Activated naive CD4-positive, alpha-beta T cell treated with anti-CD3 and anti-CD28 coated beads for 36 hours (primary cell): ENCODE results near the gene SLC32A1. TPM values are rescaled to one million over a fixed set of nuclear protein-coding genes. Genes with fewer than 3 reads are reported as not detected.

ENCODE experiments used
- CTCF ChIA-PET: fragments of 350-600 bp; sonication (Branson Sonifier 250); formaldehyde crosslinking; loops from one replicate; lab custom pipeline; 2021; ENCODE audit warnings: antibody characterized with exemption; lab: Charles Lee
- DNase-seq: peaks from one replicate; pipeline ENCODE4 v3.0.0-alpha.2; 2020
- H3K27ac Mint-ChIP-seq: one replicate; pipeline ENCODE4 v1.8.0; 2021; ENCODE audit warnings: mild to moderate bottlenecking, mixed read lengths
- H3K27me3 Mint-ChIP-seq: one replicate; pipeline ENCODE4 v1.8.0; 2021; ENCODE audit warnings: low read depth, mixed read lengths
- H3K36me3 Mint-ChIP-seq: one replicate; pipeline ENCODE4 v1.8.0; 2021; ENCODE audit warnings: low read depth, mixed read lengths
- H3K4me1 Mint-ChIP-seq: one replicate; pipeline ENCODE4 v1.8.0; 2021; ENCODE audit warnings: low read depth, mixed read lengths
- H3K4me3 Mint-ChIP-seq: one replicate; pipeline ENCODE4 v1.8.0; 2021; ENCODE audit warnings: mild to moderate bottlenecking, moderate library complexity, mixed read lengths
- H3K9me3 Mint-ChIP-seq: one replicate; pipeline ENCODE4 v1.8.0; 2021; ENCODE audit warnings: mixed read lengths
- intact Hi-C: fragments of 100-400 bp; cut with micrococcal nuclease; formaldehyde crosslinking; loops from one replicate; pipeline ENCODE4 v1.15.1; 2023
- total RNA-seq, 2 experiments: library from RNA; stranded (reverse); gene quantifications; one replicate each; pipeline ENCODE4 v1.2.3, GENCODE V29; 2021

The SLC32A1 gene
- total RNA-seq, 2 experiments from 2014 or later: not detected

GRCh38 chr20:38762174-38762573, 37.9 kb downstream of the SLC32A1 start:
- intact Hi-C loops: no loop called here
- no peaks in the 10 kb centered on the region for H3K9me3 Mint-ChIP-seq
- no peak for DNase-seq
- H3K4me1 Mint-ChIP-seq: peaks cover 21% of the 10 kb centered on the region
- no peak overlapping the region for H3K27ac Mint-ChIP-seq
- no peak overlapping the region for H3K4me3 Mint-ChIP-seq
- peaks cover 34% of the 10 kb centered on the region for H3K36me3 Mint-ChIP-seq
- CTCF ChIA-PET: interaction anchor here (1.0 to 1.9 kb wide), 2 partner anchors 10 to 131 kb away, joined by 3 to 11 read pairs; no protein-coding TSS in a partner anchor
- no peaks in the 10 kb centered on the region for H3K27me3 Mint-ChIP-seq

GRCh38 chr20:38763616-38764015, 39.3 kb downstream of the SLC32A1 start:
- Mint-ChIP-seq H3K36me3 (peaks cover 34% of the 10 kb centered on the region), H3K4me1 (peaks cover 21% of the 10 kb centered on the region), H3K4me3 (no peak overlapping the region), H3K9me3 (no peaks in the 10 kb centered on the region), H3K27me3 (no peaks in the 10 kb centered on the region), H3K27ac (no peak overlapping the region)
- CTCF ChIA-PET: interaction anchor here (1.1 to 1.8 kb wide), 2 partner anchors 12 to 116 kb away, joined by 3 to 5 read pairs; no protein-coding TSS in a partner anchor
- DNase-seq: no peak
- intact Hi-C loops: loop anchor here (2.0 kb wide), 1 partner anchor 41 kb away; the partner anchor contains the start of gene PPP1R16B

GRCh38 chr20:38764567-38765318, 40.5 kb downstream of the SLC32A1 start:
- Mint-ChIP-seq H3K36me3 (peaks cover 34% of the 10 kb centered on the region), H3K27me3 (no peaks in the 10 kb centered on the region), H3K4me3 (no peak overlapping the region), H3K27ac (peak overlapping the region; percentile 33), H3K9me3 (no peaks in the 10 kb centered on the region), H3K4me1 (peaks cover 21% of the 10 kb centered on the region)
- intact Hi-C loops: loop anchor here (2.0 kb wide), 1 partner anchor 40 kb away; the partner anchor contains the start of gene PPP1R16B
- DNase-seq: peak; percentile 80
- CTCF ChIA-PET: interaction anchor here (0.6 to 2.1 kb wide), 5 partner anchors 34 to 317 kb away, joined by 4 to 8 read pairs (median 5); no protein-coding TSS in a partner anchor

- DNase-seq: no peak
- Mint-ChIP-seq H3K36me3 (peaks cover 27% of the 10 kb centered on the region), H3K4me3 (no peak overlapping the region), H3K9me3 (no peaks in the 10 kb centered on the region), H3K27ac (no peak overlapping the region), H3K27me3 (no peaks in the 10 kb centered on the region), H3K4me1 (peaks cover 21% of the 10 kb centered on the region)
- CTCF ChIA-PET: interaction anchor here (1.0 to 2.1 kb wide), 3 partner anchors 13 to 128 kb away, joined by 3 to 8 read pairs (median 6); no protein-coding TSS in a partner anchor
- intact Hi-C loops: no loop called here
These were observed 41.8 kb downstream of the SLC32A1 start for GRCh38 chr20:38766071-38766470.

GRCh38 chr20:38769376-38770295, 45.4 kb downstream of the SLC32A1 start:
- Mint-ChIP-seq H3K4me1 (peaks cover 7% of the 10 kb centered on the region), H3K36me3 (peaks cover 47% of the 10 kb centered on the region), H3K9me3 (peaks cover 11% of the 10 kb centered on the region), H3K27ac (no peak overlapping the region), H3K27me3 (no peaks in the 10 kb centered on the region), H3K4me3 (no peak overlapping the region)
- DNase-seq: no peak
- CTCF ChIA-PET: interaction anchor here (0.6 to 1.0 kb wide), 3 partner anchors 18 to 111 kb away, joined by 3 to 4 read pairs (median 3); no protein-coding TSS in a partner anchor
- intact Hi-C loops: no loop called here

- Mint-ChIP-seq H3K36me3 (peaks cover 47% of the 10 kb centered on the region), H3K4me3 (no peak overlapping the region), H3K9me3 (peaks cover 11% of the 10 kb centered on the region), H3K4me1 (no peaks in the 10 kb centered on the region), H3K27me3 (no peaks in the 10 kb centered on the region), H3K27ac (no peak overlapping the region)
- DNase-seq: no peak
- intact Hi-C loops: no loop called here
- CTCF ChIA-PET: interaction anchor here (0.6 kb wide), 1 partner anchor 38 kb away, joined by 4 read pairs; no protein-coding TSS in a partner anchor
These were observed 46.3 kb downstream of the SLC32A1 start for GRCh38 chr20:38770546-38770945.

GRCh38 chr20:38770970-38771369, 46.7 kb downstream of the SLC32A1 start:
- Mint-ChIP-seq H3K27me3 (no peaks in the 10 kb centered on the region), H3K4me3 (no peak overlapping the region), H3K4me1 (no peaks in the 10 kb centered on the region), H3K27ac (no peak overlapping the region), H3K9me3 (peaks cover 11% of the 10 kb centered on the region), H3K36me3 (peaks cover 42% of the 10 kb centered on the region)
- DNase-seq: no peak
- intact Hi-C loops: no loop called here
- CTCF ChIA-PET: no interaction called here

GRCh38 chr20:38771621-38772020, 47.3 kb downstream of the SLC32A1 start:
- Mint-ChIP-seq H3K4me3 (no peak overlapping the region), H3K27ac (no peak overlapping the region), H3K27me3 (no peaks in the 10 kb centered on the region), H3K36me3 (peaks cover 39% of the 10 kb centered on the region), H3K9me3 (peaks cover 11% of the 10 kb centered on the region), H3K4me1 (no peaks in the 10 kb centered on the region)
- DNase-seq: no peak
- intact Hi-C loops: no loop called here
- CTCF ChIA-PET: no interaction called here

GRCh38 chr20:38774167-38774566, 49.9 kb downstream of the SLC32A1 start:
- H3K4me3 Mint-ChIP-seq: no peak overlapping the region
- no peaks in the 10 kb centered on the region for H3K27me3 Mint-ChIP-seq
- intact Hi-C loops: no loop called here
- no peak overlapping the region for H3K27ac Mint-ChIP-seq
- no peaks in the 10 kb centered on the region for H3K4me1 Mint-ChIP-seq
- CTCF ChIA-PET: no interaction called here
- peaks cover 11% of the 10 kb centered on the region for H3K9me3 Mint-ChIP-seq
- DNase-seq: no peak
- peaks cover 32% of the 10 kb centered on the region for H3K36me3 Mint-ChIP-seq

- Mint-ChIP-seq H3K27ac (no peak overlapping the region), H3K9me3 (peaks cover 11% of the 10 kb centered on the region), H3K27me3 (no peaks in the 10 kb centered on the region), H3K4me3 (no peak overlapping the region), H3K4me1 (peaks cover 8% of the 10 kb centered on the region), H3K36me3 (peaks cover 30% of the 10 kb centered on the region)
- DNase-seq: no peak
- intact Hi-C loops: no loop called here
- CTCF ChIA-PET: no interaction called here
These were observed 52.1 kb downstream of the SLC32A1 start for GRCh38 chr20:38776363-38776762.
